ENCODE results near the gene LPAR3.
A peak's percentile ranks its signal among the peaks of the same experiment; 100 is the strongest.
"Not testable (repeated sequence)": the region's sequence is repeated elsewhere in the genome, so short reads cannot be mapped to it uniquely, and the experiment has no call there.

Gene LPAR3

GRCh38 chr1:84902727-84903126, 9.7 kb upstream of the LPAR3 start:
- not testable (repeated sequence) for DNase-seq

GRCh38 chr1:84899969-84900368, 7.0 kb upstream of the LPAR3 start:
- DNase-seq, result no peak

DNA sequence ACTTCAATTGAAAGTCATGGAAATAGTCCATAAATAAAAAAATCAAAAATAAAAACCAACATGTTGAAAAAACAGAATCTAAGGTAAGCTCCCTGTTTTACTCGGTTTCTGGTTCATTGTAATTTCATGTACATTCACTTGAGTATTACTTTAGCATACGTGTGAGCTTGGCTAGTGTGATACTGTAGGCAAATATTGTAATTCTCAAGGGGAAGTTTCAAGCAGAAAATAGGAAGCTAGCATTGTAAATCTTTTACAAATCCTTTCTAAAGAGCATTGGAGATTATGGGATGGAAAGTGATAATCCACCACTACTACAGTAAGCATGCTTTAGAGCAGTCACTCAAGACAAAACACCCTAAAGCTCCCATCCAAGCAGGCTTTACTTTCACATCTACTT, 3.3 kb upstream of the LPAR3 start:
- no peak for DNase-seq

DNA sequence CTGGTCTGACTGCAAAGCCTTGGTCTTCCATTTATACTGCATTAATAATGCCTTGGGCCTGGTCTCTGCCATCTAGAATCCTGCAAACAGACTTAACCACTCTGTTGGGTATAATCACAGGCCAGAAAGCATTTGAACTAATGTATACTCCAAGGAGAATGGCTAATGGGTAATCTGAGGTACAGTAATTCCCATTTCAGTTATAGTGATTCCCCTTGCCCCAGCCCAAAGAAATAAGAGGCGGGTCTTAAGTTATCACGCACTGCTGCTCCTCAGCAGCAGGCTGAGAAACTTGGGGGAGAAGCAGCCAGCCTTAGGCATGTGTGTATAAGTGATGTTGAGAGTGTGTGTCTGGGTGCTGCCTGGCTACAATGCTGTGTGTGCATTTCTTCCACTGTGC, 2.4 kb downstream of the LPAR3 start:
- DNase-seq, result no peak

DNA sequence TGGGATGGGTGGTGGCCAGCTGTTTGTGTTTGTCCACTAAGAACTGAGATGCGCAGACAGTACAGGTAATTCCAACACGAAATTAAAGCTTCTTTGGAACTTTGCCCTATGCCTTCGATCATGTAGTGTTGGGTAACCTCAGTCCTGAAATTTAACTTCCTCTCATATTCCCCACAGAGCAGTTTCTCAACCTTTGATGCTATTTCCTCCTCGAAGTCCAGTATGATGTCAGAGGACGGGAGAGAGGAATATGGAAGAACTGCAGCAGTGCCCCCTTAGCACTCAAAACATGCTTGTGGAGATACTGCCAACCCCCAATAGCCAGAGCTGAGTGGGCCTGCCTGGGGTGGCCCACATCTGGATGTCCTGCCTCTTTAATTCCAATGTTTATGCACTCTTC, 3.6 kb downstream of the LPAR3 start:
- DNase-seq, result no peak

DNA sequence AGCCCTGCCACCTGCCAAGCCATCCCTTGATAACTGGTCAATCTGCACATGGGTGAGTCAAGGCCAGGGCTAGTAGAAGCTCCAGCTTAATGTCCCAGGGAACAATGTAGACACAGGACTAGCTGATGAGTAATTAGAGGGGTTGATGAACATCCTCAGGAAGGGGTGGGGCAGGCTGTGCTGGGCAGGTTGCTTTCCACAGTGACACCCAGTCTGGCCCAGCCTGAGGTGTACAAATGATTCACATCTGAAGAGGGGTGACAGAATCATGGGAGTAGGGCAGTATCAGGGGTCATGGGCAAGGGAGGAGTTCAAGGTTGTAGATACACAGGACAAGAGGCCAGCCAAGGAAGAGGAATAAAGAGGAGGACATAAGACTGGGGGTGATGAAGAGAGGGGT, 4.3 kb downstream of the LPAR3 start:
- no peak for DNase-seq

DNA sequence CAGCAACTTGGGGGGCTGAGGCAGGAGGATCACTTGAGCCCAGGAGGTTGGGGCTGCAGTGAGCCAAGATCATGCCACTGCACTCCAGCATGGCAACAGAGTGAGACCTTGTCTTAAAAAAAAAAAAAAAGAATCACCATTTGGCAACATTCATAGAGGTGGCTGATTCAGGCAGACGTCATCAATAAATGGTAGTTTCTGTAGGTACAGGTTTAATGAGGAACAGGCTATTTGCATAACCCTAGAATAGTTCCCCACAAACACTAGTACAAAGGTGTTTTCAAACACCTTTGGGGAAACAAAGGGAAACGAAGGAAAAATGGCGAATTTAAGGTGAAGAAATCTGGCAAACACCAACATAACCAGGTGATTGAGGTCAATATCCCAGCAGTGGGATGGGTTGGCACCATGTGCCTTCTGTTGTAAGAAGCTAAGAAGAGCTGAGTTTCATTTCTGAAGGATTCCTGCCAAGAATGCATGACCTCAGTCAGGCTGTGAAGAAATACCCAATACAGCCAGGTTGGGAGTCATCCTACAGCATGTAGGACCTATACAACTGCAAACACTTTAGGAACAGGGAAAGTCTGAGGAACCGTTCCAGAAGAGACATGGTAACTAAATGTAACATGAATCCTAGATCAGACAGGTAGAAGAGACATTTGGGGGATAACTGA, 5.6 kb downstream of the LPAR3 start:
- no peak for DNase-seq

DNA sequence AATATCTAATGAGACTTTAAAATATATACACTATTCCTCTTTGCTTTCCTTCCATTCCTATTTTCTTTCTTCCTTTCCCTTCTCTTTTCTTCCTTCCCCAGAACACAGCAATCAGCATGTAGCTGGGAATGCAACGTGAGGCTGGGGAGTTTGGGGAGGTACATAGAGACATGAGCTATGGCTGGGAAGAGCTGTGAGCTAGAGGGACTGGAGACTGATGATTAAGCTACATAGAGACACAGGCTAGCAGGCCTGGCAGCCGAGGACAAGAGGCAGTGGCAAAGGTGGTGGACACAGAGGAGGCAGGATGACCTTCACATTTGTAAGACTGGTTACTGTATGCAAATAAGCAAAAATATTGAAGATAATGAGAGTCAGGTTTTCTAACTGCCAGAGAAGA, 7.5 kb downstream of the LPAR3 start:
- no peak for DNase-seq

GRCh38 chr1:84884671-84885389, 8.2 kb downstream of the LPAR3 start:
- DNase-seq, result no peak

- DNase-seq, result no peak
Measured at GRCh38 chr1:84883286-84883685, 9.7 kb downstream of the LPAR3 start.

GRCh38 chr1:84877592-84877991, 15.4 kb downstream of the LPAR3 start:
- DNase-seq, result no peak

DNA sequence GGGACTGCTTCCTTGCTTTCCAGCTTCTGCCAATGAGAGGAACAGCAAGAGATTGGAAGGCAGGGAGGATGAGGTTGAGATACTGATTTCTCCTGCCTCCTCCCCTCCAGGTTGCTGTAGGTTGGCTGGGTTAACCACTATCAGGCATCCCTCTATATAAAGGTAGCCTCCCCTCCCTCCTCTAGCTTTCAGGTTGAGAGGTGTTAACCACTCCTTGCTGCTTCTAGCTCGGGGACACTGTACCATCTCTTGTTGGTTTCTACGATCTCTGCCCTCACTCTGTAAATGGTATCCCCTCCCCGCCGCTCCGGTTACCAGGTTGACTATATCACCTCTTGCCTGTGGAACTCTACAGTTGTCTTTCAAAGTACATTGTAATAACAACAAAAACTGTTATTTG, 16.7 kb downstream of the LPAR3 start:
- DNase-seq, result no peak

DNA sequence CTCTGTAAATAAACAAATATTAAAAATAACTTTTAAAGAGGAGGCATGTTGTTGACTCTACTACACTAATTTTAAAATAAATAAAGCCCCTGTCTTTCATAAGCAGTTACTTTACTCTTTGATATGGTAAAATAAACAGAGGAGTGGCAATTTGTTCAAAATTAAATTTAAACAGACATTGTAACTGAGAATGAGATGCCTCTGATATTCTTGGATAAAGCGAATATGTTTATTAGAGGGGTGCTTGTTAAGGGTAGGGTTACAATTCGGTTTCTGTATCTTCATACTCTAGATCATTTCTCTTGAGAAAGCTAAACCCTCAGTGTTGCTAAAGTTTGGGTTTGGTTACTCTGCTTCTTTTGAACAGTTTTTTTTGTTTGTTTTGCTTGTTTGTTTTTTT, 19.6 kb downstream of the LPAR3 start:
- no peak for DNase-seq

DNA sequence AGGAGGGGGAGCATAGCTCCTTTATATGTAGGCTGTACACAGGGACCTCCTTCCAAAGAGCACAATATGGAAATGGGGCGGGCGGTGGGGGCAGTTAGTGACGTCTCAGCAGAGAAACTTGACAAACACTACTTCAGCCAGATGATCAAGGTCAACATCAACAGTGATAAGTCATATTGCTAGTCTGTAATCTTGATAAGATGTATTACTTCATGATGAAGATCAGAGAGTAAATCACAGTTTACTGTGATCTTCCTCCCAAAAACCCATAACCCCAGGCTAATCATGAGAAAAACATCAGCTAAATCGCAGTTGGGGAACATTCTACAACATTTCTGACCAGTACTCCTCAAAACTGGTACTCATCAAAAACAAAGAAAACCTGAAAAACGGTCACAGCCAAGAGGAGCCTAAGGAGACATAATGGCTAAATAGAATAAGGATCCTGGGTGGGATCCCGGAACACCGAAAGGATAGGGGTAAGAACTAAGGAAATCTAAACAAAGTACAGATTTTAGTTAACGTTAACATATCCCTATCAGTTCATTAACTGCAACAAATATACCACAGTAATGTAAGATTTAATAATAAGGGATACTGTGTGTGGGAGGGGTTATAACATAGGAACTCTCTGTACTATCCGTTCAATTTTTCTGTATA, 20.2 kb downstream of the LPAR3 start:
- DNase-seq, result no peak

GRCh38 chr1:84871181-84871580, 21.8 kb downstream of the LPAR3 start:
- no peak for DNase-seq

DNA sequence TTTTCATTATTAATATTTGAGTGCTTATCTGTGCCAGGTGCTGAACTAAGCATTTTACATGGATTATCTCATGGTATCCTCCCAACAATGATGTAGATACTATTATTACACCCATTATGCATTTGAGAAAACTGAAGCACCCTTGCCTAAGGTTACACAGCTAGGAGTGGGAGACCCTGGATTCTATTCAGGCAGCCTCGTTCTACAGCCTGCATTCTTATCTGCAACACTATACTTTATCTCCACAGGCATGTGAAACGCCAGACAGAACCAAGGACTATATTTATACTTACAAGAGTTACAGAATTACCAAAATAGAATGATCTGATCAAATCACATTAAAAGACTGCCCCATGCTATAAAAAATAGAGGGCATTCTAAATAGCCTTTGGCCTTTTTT, 22.4 kb downstream of the LPAR3 start:
- DNase-seq, result no peak

DNA sequence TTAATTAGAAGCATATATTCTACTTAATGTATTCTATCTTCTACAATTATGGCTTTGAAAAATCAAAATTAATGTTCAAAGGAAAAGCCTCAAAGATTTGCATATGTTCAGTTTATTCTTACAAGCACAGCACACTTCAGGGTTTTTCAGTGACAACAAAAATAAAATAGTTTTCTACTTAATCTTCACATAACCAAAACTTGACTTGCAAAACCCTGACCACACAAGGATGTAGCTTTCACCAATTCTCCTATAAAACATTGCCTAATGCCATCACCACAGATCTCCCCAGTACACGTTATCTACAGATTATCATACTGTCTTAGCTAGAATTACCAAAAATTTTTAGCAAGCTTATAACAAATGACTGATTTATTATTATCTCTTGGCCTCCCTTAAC, 23.3 kb downstream of the LPAR3 start:
- no peak for DNase-seq

GRCh38 chr1:84862810-84863251, 30.2 kb downstream of the LPAR3 start:
- DNase-seq, result peak; percentile 54

DNA sequence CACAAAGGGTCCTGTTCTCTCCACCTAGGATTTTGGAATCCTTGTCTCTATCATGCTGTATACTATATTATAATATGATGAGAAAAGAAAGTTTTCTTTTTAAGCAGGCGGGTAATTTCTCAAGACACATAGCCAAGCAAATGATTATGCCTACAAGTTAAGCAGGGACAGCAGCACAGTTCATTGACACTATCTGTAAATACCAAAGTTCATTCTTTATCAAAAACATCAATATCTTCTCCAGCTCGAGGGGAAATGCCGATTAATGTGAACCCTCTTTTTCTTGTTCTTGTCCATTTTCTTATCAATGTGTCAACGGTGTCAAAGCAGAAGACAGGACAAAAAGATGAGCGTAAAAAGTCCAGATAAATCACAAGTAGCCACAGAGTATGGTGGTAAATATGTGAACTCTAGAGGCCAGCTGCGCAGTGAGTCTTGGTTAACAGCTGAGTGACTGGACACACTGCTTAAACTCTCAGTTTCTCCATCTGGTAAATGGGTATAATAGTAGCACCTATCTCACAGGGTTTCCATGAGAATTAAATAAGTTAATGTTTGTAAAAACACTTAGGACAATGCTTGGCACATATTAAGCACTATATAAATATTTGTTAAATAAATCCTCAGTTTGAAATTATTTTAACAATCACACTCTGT, 30.9 kb downstream of the LPAR3 start:
- DNase-seq, result no peak

DNA sequence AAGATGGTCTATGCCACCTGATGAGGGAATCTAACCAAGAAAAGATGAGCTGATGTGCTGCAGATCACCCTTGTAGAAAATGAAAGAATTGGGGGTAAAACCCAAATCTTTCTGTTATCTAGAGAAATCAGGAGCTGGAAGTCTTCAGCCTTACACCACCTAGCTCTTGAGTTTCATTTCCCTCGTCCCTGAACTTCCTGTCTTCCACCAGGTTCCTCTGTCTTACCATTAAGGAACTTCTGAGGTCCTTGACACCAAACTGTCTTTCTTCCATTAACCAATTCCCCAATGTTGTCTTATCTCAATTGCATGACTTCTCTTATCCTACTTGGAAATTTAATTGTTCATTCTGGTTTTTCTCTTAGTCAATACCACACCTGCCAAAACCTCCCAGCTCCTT, 31.5 kb downstream of the LPAR3 start:
- no peak for DNase-seq

- no peak for DNase-seq
Measured at GRCh38 chr1:84859866-84860265, 33.1 kb downstream of the LPAR3 start.

GRCh38 chr1:84857906-84858305, 35.1 kb downstream of the LPAR3 start:
- DNase-seq, result no peak

DNA sequence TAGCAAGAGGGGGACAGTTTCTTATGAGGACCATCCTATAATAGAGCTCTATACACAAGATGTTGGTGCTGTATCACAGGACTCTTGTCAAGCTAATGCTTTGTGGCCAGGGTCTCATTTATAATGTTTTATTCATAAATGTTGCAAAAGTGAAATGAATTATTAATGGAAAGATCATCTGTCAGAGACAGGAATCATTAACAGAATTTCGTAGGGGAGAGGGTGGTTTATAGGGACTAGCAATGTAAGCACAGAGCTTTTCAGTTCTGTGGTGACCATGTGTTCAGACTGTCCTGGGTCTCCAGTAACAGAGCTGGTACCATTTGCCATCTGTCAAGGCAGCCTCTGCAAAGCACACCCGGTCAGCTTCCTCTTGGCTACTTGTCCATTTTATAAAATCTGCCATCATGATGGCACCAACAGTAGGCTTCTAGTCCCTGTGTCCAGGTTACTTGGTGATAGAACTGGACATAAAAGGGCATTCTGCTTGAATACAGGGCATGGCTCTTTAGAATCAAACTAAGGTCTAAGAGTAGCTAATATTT, 36.2 kb downstream of the LPAR3 start:
- no peak for DNase-seq
